Body of pancreas (tissue), 4 donors: ENCODE data around the gene RNF41. TPM values are rescaled to one million over a fixed set of nuclear protein-coding genes. Genes with fewer than 3 reads are reported as not detected.
"Not testable (repeated sequence)": the region's sequence is repeated elsewhere in the genome, so short reads cannot be mapped to it uniquely, and the experiment has no call there.

Experiments
- ATAC-seq: fragments of 150-250 bp; one replicate; pipeline ENCODE4 v1.9.1; 2016
- DNase-seq, 4 donors: peaks; one replicate each; pipeline ENCODE4 v3.0.0-alpha.2; 2019
- H3K27ac ChIP-seq, 4 donors: fragments of 200-600 bp; sonication (generic); 1 replicate in 3 of 4; 2 replicates in 1 of 4; pipeline versions ENCODE4 v1.5.1 to v1.6.1; 2016 to 2019; ENCODE audit warnings: mild to moderate bottlenecking in 1 of 4, mixed read lengths in 1 of 4, moderate library complexity in 1 of 4
- H3K27me3 ChIP-seq, 2 donors: fragments of 200-600 bp; sonication (generic); one replicate each; pipeline ENCODE4 v1.6.0; 2016; ENCODE audit warnings: mild to moderate bottlenecking in 1 of 2
- H3K36me3 ChIP-seq, 2 donors: fragments of 200-600 bp; sonication (generic); replicated peaks in 1 of 2; 2 replicates each; pipeline ENCODE4 v1.5.1; 2016; ENCODE audit warnings: low read depth in 2 of 2; ENCODE audit not compliant: insufficient read depth in 1 of 2
- H3K4me1 ChIP-seq: fragments of 200-600 bp; sonication (generic); one replicate; pipeline ENCODE4 v1.6.0; 2016
- H3K4me3 ChIP-seq, 2 donors: fragments of 200-600 bp; sonication (generic); 1 replicate in 1 of 2; 2 replicates in 1 of 2; pipeline ENCODE4 v1.5.1; 2016 to 2019
- H3K9me3 ChIP-seq, 3 donors: fragments of 200-600 bp; sonication (generic); 1 replicate in 2 of 3; 2 replicates in 1 of 3; pipeline ENCODE4 v1.5.1; 2016
- CTCF ChIP-seq, 7 experiments: fragments of 450-650 bp in 4 of 7; fragments of 200-600 bp in 3 of 7; sonication (generic) in 3 of 7; IDR thresholded peaks; one replicate each; pipeline ENCODE4 v1.5.1; 2016 to 2019; ENCODE audit warnings: antibody characterized with exemption in 7 of 7
- POLR2A ChIP-seq, 3 donors: fragments of 450-650 bp; IDR thresholded peaks; one replicate each; pipeline ENCODE4 v1.6.1; 2016; ENCODE audit warnings: antibody characterized with exemption in 3 of 3, mild to moderate bottlenecking in 2 of 3
- WGBS, 2 donors: methylation state at CpG; one replicate each; pipeline ENCODE4 v1.1.5; 2017; 5-methylcytosine and 5-hydroxymethylcytosine counted together
- intact Hi-C: fragments of 100-400 bp; cut with DNase I; formaldehyde crosslinking; loops from one replicate; pipeline ENCODE4 v1.15.1; 2023
- total RNA-seq, 2 donors: library from RNA; depleted of rRNA; stranded (reverse); fragments of >200 nt; gene quantifications; one replicate each; pipeline ENCODE4 v1.1.0, GENCODE V29; 2016

RNF41 gene
- total RNA-seq: 10 to 100 TPM; 13.2 TPM

DNA sequence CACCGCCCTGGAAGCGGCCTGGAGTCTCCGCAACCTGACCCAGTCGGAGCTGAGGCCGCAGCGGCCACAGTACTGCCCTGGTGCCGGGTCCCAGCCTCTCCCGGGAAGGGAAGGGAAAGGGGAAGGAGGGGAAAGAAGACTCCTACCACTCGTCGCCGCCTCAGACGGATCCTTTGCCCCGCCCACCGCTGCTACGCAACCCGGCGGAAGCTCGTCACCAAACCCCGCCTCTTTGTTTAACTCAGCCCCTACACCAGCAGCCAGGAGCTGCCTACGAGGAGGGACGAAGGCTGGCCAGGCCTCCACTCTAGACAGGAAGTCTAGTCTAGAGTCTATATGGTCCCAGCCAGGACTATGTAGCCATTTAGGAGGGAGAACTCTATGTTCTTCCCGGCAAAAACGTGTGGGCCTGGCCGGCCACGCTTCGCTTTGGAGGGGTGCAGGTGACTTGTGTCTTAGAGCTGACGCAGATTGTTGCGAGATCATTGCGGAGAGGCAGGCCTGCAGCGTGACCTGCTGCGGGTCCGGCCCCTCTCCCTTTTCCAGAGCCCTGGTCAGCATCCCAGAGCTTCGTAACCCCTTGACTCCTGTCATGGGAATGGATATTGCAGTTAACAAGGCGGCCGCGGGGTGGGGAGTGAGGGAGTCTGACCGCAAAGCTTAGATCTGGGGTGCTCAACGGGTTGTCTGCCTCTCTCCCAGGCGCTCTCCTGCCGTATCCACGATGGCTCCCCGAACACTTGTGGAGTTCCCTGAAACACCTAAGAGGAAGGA, at the start of gene RNF41:
Gene RNF41, minus strand, starts transcription at position 166 of the 774 bp plus-strand sequence. CDS start 7,875 bp downstream, outside the sequence.
- no peaks in the 10 kb centered on the region for H3K9me3 ChIP-seq
- no peaks in the 10 kb centered on the region for H3K36me3 ChIP-seq
- H3K4me3 ChIP-seq: peak within 1 kb of the TSS; percentile 52 to 66
- TF ChIP-seq POLR2A (IDR thresholded peaks at IDR 0.05) (peak; percentile 94 to 98 (median 98)), CTCF (IDR thresholded peaks at IDR 0.05) (peak in 2 of 7 experiments; percentile 24 to 27)
- DNase-seq: peak; percentile 98 to 99 (median 98)
- WGBS, 2 donors: 0 to 1% methylated on average over 11 to 42 of the region's 42 CpGs
- H3K27ac ChIP-seq: peak within 1 kb of the TSS; percentile 96 to 98 (median 98)
- ATAC-seq: peak; percentile 85
- no peaks in the 10 kb centered on the region for H3K27me3 ChIP-seq
- peaks cover 45% of the 10 kb centered on the region for H3K4me1 ChIP-seq
- intact Hi-C loops: no loop called here

DNA sequence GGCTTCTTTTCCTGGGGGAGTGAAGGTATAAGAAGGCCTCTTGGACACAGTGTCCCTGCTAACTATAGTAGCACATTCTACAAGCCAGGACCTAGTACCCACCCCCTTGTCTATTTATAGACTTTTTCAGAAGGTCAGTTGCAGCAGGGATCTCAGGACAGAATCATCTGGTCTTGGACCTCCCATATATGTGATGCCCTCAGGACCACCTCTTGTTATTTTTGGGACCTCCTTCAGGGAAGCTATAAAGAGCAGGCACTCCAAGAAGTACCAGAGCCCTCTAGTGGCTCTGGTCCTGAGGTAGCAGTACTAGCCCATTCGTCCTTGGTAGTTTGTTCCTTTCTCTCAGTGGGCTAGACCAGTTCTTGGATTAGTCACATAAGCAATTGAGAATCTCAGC, 49.3 kb upstream of the RNF41 start:
- H3K27ac ChIP-seq: no peak overlapping the region

DNA sequence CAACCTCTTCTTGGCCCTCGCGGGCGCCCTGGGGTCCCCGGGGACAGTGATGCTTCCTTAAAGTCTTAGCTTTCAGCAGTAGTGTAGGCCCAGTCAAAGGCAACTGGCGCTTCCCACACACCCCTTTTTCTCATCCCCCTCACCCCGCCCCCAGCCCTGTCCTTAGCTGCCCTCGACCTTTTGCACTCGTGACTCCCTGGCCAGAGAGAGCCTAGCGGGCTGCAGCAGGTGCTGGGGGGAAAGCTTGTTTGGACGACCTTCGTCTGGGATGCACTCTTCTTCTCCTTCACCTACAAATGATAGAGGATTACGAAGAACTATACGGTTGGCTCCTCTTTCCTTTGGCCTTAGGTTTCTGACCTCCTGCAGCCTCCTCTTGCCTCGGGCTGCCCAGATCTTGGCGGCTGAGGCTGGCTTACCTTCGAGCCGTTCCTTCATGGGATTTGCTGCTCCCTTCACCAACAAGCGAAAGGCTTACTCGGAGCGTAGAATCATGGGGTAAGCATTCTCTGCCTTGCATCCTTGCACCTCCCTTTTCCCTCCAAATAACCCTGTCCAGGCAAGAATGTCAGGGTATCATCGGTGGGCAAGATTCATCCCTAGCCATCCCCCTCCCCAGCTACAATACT, 45.8 kb upstream of the RNF41 start:
- ATAC-seq (peak; percentile 20), DNase-seq (peak; percentile 29 to 45 (median 34))
- peaks cover 0 to 3% of the 10 kb centered on the region in 2 donors for H3K36me3 ChIP-seq
- no peaks in the 10 kb centered on the region for H3K9me3 ChIP-seq
- H3K4me3 ChIP-seq: peak overlapping the region; percentile 30 to 36
- no peaks in the 10 kb centered on the region for H3K27me3 ChIP-seq
- WGBS, 2 donors: 13 to 16% methylated on average over 14 to 21 of the region's 21 CpGs
- intact Hi-C loops: no loop called here
- TF ChIP-seq POLR2A (IDR thresholded peaks at IDR 0.05) (no peak), CTCF (IDR thresholded peaks at IDR 0.05) (no peak)
- H3K4me1 ChIP-seq: peaks cover 15% of the 10 kb centered on the region
- H3K27ac ChIP-seq: peak overlapping the region; percentile 92 to 100 (median 98)

More for the DNA sequence above, 49.3 kb upstream of the RNF41 start:
- intact Hi-C loops: loop anchor here (10.0 kb wide), 1 partner anchor 56 kb away; no protein-coding TSS in a partner anchor
- no peak for ATAC-seq
- Histone ChIP-seq H3K4me3 (no peak overlapping the region), H3K4me1 (peaks cover 15% of the 10 kb centered on the region), H3K9me3 (no peaks in the 10 kb centered on the region), H3K27me3 (no peaks in the 10 kb centered on the region), H3K36me3 (peaks cover 0 to 20% of the 10 kb centered on the region in 2 donors)
- peak in 1 of 4 donors; percentile 13 for DNase-seq
- 14 to 17% methylated on average over 1 of the region's 1 CpG for WGBS, 2 donors
- no peak for TF ChIP-seq POLR2A (IDR thresholded peaks at IDR 0.05)
- TF ChIP-seq CTCF (IDR thresholded peaks at IDR 0.05): peak in 3 of 7 experiments; percentile 21 to 31 (median 29)

DNA sequence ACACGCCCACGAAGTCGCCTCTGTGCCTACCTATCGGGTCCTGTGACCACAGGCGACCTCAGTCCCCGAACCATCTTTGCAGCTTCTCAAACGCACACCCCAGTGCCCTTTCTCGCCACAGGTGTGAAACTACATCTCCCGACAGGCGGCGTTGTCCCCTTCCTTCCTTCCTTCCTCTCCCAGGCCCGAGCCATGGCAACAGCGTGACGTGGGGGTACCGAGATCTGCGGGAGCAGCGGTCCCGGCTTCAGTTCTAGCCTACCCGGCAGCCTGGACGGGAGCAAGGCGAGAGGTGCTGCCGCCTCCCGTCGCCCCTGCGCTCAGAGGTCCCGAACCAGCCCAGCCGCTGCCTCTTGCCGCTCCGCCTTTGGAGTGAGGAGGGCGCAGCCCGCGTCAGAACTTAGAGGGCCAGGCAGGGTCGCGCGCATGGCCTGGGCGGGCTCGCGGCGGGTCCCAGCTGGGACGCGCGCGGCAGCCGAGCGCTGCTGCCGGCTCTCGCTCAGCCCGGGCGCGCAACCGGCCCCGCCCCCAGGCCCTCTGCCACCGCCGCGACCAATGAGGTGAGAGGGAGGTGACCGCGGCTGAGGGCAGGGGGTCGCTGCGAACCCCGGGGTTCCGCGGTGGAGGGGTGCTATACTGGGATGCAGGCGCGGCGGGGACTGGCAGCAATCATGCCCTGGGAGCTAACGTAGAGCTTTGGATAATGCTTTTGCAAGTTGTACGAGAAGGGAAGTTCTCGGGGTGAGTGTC, 45.1 kb upstream of the RNF41 start, which contains the start of gene COQ10A:
Gene COQ10A, plus strand, starts transcription at position 250 of the 750 bp plus-strand sequence. Its CDS starts 177 bp downstream, at position 427.
- H3K9me3 ChIP-seq: no peaks in the 10 kb centered on the region
- H3K4me3 ChIP-seq: peak within 1 kb of the TSS; percentile 30 to 36
- peak; percentile 91 to 94 (median 92) for DNase-seq
- peaks cover 15% of the 10 kb centered on the region for H3K4me1 ChIP-seq
- no peaks in the 10 kb centered on the region for H3K27me3 ChIP-seq
- intact Hi-C loops: no loop called here
- peak; percentile 94 for ATAC-seq
- WGBS, 2 donors: 0 to 2% methylated on average over 16 to 68 of the region's 68 CpGs
- peak within 1 kb of the TSS; percentile 92 to 100 (median 98) for H3K27ac ChIP-seq
- peak; percentile 94 to 97 (median 96) for TF ChIP-seq POLR2A (IDR thresholded peaks at IDR 0.05)
- TF ChIP-seq CTCF (IDR thresholded peaks at IDR 0.05): peak; percentile 51 to 90 (median 80)
- peaks cover 0 to 3% of the 10 kb centered on the region in 2 donors for H3K36me3 ChIP-seq

DNA sequence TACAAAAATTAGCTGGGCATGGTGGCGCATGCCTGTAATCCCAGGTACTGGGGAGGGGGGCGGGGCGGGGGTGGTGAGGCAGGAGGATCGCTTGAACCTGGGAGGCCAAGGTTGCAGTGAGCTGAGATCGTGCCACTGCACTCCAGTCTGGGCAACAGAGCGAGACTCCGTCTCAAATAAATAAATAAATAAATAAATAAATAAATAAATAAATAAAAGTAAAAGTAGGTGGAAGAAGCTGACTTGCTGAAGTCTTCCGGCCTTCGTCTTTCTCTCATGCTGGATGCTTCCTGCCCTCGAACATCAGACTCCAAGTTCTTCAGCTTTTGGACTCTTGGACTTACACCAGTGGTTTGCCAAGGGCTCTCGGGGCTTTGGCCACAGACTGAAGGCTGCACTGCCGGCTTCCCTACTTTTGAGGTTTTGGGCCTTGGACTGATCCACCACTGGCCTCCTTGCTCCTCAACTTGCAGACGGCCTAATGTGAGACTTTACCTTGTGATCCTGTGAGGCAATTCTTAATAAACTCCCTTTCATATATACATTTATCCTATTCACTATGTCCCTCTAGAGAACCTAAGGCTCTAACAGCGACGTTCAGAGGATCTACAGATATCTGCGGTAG, 44.5 kb upstream of the RNF41 start:
- H3K36me3 ChIP-seq, H3K9me3 ChIP-seq, intact Hi-C loops, DNase-seq, H3K27me3 ChIP-seq, ATAC-seq: not testable (repeated sequence)
- WGBS, 2 donors: 46 to 47% methylated on average over 16 of the region's 16 CpGs
- peak overlapping the region; percentile 30 to 36 for H3K4me3 ChIP-seq
- peak overlapping the region; percentile 92 to 100 (median 98) for H3K27ac ChIP-seq
- peaks cover 15% of the 10 kb centered on the region for H3K4me1 ChIP-seq

DNA sequence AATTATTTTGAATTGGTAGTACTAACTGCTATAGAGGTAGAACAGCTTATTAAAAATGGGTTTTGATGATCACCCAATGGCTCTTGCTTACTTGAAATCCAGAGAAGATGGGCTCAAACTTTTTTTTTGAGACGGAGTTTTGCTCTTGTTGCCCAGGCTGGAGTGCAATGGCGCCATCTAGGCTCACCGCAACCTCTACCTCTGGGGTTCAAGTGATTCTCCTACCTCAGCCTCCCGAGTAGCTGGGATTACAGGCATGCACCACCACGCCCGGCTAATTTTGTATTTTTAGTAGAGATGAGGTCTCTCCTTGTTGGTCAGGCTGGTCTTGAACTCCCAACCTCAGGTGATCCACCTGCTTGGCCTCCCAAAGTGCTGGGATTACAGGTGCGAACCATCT, 41.2 kb upstream of the RNF41 start:
- DNase-seq, ATAC-seq, H3K4me3 ChIP-seq, intact Hi-C loops, H3K27me3 ChIP-seq, H3K27ac ChIP-seq, H3K36me3 ChIP-seq, H3K9me3 ChIP-seq: not testable (repeated sequence)
- WGBS, 2 donors: 86 to 93% methylated on average over 7 of the region's 7 CpGs
- peaks cover 16% of the 10 kb centered on the region for H3K4me1 ChIP-seq
